ENCODE measurements around the gene RNF220. TPM values are rescaled to one million over a fixed set of nuclear protein-coding genes. Genes with fewer than 3 reads are reported as not detected.

RNF220 gene
- total RNA-seq, 1 donor from 2014 or later, result 84.4 TPM

DNA sequence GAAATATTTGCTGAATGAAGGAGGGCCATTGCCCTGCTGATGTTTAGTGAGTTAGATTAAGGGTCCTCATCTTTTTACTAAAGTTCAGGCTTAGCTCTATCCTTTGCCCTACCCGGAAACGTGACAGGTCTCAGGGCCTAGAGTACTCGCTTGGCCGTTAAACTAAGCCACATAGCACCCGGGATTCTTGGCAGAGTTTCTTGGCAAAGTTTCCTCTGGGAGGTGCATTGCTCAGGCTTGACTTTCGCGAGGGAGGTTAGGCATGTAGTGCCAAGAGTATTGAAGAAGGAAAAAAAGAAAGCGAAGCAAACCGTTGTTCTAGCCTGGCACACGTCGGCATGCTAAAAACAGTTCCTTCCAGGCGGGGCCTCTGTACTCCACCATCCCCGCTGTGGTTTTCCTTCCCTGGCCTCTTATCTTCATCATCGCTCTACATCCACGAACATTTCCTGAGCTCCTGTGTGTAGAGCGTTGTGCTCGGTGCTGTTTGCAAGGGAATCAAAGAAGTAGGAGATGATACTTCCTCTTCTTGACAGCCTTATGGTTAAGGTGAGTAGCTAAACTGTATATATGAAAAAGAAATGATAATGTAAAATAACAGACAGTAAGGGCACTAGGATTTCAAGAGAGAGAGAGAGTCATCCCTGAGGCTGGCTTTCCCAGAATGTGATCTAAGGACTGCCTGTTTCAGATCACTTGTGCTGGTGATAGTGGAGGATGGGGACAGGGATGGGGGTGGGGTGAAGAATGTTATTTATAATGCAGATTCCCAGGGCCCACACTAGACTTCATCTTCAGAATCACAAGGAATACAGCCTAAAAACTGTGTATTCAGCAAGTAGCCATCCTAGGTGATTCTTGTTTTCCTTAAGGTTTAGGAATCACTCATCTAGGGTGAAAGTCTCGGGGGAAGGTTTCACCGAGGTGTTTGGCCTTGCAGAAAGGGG is 18.8 kb downstream of the RNF220 start:
- no peaks in the 10 kb centered on the region for H3K9me3 Mint-ChIP-seq (ENCODE audit: unreplicated experiment)
- H3K27me3 Mint-ChIP-seq (ENCODE audit: unreplicated experiment), result peaks cover 80% of the 10 kb centered on the region
- no peaks in the 10 kb centered on the region for H3K4me1 Mint-ChIP-seq (ENCODE audit: unreplicated experiment)
- TF ChIP-seq, protein P1, sequence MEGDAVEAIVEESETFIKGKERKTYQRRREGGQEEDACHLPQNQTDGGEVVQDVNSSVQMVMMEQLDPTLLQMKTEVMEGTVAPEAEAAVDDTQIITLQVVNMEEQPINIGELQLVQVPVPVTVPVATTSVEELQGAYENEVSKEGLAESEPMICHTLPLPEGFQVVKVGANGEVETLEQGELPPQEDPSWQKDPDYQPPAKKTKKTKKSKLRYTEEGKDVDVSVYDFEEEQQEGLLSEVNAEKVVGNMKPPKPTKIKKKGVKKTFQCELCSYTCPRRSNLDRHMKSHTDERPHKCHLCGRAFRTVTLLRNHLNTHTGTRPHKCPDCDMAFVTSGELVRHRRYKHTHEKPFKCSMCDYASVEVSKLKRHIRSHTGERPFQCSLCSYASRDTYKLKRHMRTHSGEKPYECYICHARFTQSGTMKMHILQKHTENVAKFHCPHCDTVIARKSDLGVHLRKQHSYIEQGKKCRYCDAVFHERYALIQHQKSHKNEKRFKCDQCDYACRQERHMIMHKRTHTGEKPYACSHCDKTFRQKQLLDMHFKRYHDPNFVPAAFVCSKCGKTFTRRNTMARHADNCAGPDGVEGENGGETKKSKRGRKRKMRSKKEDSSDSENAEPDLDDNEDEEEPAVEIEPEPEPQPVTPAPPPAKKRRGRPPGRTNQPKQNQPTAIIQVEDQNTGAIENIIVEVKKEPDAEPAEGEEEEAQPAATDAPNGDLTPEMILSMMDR (IDR thresholded peaks at IDR 0.05), result no peak
- no peaks in the 10 kb centered on the region for H3K36me3 Mint-ChIP-seq (ENCODE audit: unreplicated experiment)
- H3K27ac Mint-ChIP-seq (ENCODE audit: unreplicated experiment), result no peak overlapping the region
- H3K4me3 Mint-ChIP-seq (ENCODE audit: unreplicated experiment), result no peak overlapping the region
- no peak for DNase-seq (ENCODE audit: extremely low spot score, unreplicated experiment)

DNA sequence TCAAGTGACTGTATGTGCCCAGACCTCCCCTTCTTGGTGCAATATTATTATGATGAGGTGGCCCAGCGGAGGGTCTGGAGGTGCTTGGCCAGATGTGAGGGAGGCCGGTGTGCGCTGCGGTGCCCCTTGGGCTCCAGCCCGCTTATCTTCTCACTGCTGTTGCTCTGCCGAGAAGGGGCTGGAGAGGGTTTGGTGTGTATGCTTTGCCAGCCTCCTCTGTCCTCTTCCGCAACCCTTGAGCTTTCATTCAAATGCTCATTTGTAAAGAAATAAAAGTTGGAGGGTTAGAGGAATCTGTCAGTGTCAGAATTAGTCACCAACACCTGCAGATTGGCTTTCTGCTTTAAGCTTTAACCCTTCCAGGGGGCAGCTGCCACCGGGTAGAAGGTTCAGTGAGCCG is 19.7 kb downstream of the RNF220 start:
- Mint-ChIP-seq H3K27me3 (ENCODE audit: unreplicated experiment) (peaks cover 84% of the 10 kb centered on the region), H3K9me3 (ENCODE audit: unreplicated experiment) (no peaks in the 10 kb centered on the region), H3K4me3 (ENCODE audit: unreplicated experiment) (no peak overlapping the region), H3K36me3 (ENCODE audit: unreplicated experiment) (no peaks in the 10 kb centered on the region), H3K4me1 (ENCODE audit: unreplicated experiment) (no peaks in the 10 kb centered on the region), H3K27ac (ENCODE audit: unreplicated experiment) (no peak overlapping the region)
- TF ChIP-seq, protein P1 (IDR thresholded peaks at IDR 0.05), result no peak
- DNase-seq (ENCODE audit: extremely low spot score, unreplicated experiment), result no peak

DNA sequence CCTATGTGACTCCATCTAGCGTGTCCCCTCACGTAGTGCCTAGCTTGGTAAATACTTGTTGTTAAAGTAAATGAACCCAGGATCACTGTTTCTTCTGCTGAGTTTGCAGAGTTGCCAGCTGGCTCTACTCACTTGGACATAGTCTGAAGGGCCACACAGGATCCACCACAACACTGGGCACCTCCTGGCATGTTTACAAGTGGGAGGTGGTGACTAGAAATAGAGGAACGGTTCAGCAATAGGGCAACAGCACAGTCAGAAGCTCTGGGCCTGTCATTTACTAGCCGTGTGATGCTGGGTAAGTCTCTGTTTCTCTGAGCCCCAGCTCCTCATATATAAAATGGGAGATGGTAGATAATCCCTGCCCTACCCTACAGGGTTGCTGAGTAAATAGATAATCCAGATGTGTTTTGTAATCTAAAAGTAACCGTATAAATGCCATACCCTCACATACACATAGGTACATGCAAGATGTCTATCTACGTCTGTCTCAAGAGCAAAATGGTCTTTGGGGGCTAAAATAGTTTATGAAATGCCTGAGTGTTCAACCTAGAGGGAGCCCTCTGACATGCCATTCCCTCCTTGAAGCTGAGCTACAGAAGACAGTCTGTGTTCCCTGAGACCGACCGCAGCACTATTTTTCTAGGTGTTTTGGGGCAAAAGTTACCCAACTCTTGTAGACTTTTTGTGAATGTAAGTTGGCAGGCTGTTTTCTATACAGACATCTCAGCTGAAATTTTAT is 20.5 kb downstream of the RNF220 start:
- Mint-ChIP-seq H3K4me1 (ENCODE audit: unreplicated experiment) (no peaks in the 10 kb centered on the region), H3K27me3 (ENCODE audit: unreplicated experiment) (peaks cover 76% of the 10 kb centered on the region), H3K27ac (ENCODE audit: unreplicated experiment) (no peak overlapping the region), H3K9me3 (ENCODE audit: unreplicated experiment) (no peaks in the 10 kb centered on the region), H3K4me3 (ENCODE audit: unreplicated experiment) (no peak overlapping the region), H3K36me3 (ENCODE audit: unreplicated experiment) (no peaks in the 10 kb centered on the region)
- DNase-seq (ENCODE audit: extremely low spot score, unreplicated experiment), result no peak
- TF ChIP-seq, protein P1 (IDR thresholded peaks at IDR 0.05), result no peak

DNA sequence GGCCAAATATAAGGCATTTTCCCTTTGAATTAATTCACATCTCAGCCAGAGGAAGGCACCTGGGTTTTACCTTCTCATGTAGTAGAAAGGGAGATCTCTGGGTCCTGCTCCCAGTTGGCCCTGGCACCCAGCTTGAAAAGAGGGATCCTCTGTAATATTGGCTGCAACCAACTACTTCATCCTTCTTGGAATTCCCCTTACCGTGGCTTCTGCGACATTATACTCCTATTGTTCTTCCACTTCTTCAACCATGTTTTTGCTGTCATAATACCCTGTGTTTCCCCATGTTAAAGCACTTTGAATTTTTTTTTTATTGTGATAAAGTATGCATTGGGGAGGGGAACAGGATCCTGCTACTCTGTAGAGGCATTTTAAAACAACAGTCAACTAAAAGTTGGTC is 26.8 kb downstream of the RNF220 start:
- Mint-ChIP-seq H3K36me3 (ENCODE audit: unreplicated experiment) (no peaks in the 10 kb centered on the region), H3K4me3 (ENCODE audit: unreplicated experiment) (no peak overlapping the region), H3K27me3 (ENCODE audit: unreplicated experiment) (peaks cover 44% of the 10 kb centered on the region), H3K4me1 (ENCODE audit: unreplicated experiment) (peaks cover 3% of the 10 kb centered on the region), H3K9me3 (ENCODE audit: unreplicated experiment) (no peaks in the 10 kb centered on the region), H3K27ac (ENCODE audit: unreplicated experiment) (no peak overlapping the region)
- no peak for DNase-seq (ENCODE audit: extremely low spot score, unreplicated experiment)
- TF ChIP-seq, protein P1 (IDR thresholded peaks at IDR 0.05), result no peak

DNA sequence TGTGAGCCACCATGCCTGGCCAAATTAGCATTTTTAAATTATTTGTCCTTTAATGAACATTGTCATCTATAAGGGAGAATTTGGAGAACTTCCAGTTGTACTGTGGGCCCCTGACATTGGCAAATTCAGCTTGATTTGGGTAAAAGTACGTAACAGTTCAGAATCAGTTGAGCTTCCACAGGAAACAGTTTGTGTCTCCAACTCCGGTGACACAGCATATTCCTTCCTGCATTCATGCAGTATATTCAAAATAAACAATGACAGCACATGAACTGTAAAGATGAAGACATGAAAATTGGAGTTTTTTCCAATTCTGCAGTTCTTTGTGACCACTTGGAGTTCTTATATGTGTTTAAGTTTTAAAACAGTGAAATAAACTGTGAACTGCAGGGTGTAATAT is 28.2 kb downstream of the RNF220 start:
- Mint-ChIP-seq H3K27me3 (ENCODE audit: unreplicated experiment) (peaks cover 35% of the 10 kb centered on the region), H3K27ac (ENCODE audit: unreplicated experiment) (no peak overlapping the region)
- no peak for DNase-seq (ENCODE audit: extremely low spot score, unreplicated experiment)

More for the DNA sequence above, 28.2 kb downstream of the RNF220 start:
- no peak overlapping the region for H3K4me3 Mint-ChIP-seq (ENCODE audit: unreplicated experiment)
- TF ChIP-seq, protein P1 (IDR thresholded peaks at IDR 0.05), result no peak
- no peaks in the 10 kb centered on the region for H3K9me3 Mint-ChIP-seq (ENCODE audit: unreplicated experiment)
- H3K36me3 Mint-ChIP-seq (ENCODE audit: unreplicated experiment), result no peaks in the 10 kb centered on the region
- H3K4me1 Mint-ChIP-seq (ENCODE audit: unreplicated experiment), result peaks cover 3% of the 10 kb centered on the region

All from osteocyte (in vitro differentiated cells).